Mesothelial cell of epicardium (in vitro differentiated cells): ENCODE measurements around the gene ZNF664. TPM values are rescaled to one million over a fixed set of nuclear protein-coding genes. Genes with fewer than 3 reads are reported as not detected.

Source experiments
- DNase-seq, 2 experiments: peaks; one replicate each; pipeline ENCODE4 v3.0.0; 2021; ENCODE audit warnings: low spot score in 2 of 2; ENCODE audit not compliant: unreplicated experiment in 2 of 2
- H3K27ac Mint-ChIP-seq: 2 replicates; pipeline ENCODE4 v1.8.0; 2021; ENCODE audit warnings: mixed read lengths
- H3K27me3 Mint-ChIP-seq: 2 replicates; pipeline ENCODE4 v1.8.0; 2021; ENCODE audit warnings: low read depth, mixed read lengths
- H3K36me3 Mint-ChIP-seq: 2 replicates; pipeline ENCODE4 v1.8.0; 2021; ENCODE audit warnings: mixed read lengths
- H3K4me1 Mint-ChIP-seq: 2 replicates; pipeline ENCODE4 v1.8.0; 2021; ENCODE audit warnings: mixed read lengths
- H3K4me3 Mint-ChIP-seq: 2 replicates; pipeline ENCODE4 v1.8.0; 2021; ENCODE audit warnings: mild to moderate bottlenecking, moderate library complexity, mixed read lengths
- H3K9me3 Mint-ChIP-seq: 2 replicates; pipeline ENCODE4 v1.8.0; 2021; ENCODE audit warnings: mixed read lengths
- CTCF ChIP-seq: fragments of 200-600 bp; sonication (generic); IDR thresholded peaks from one replicate; pipeline ENCODE4 v1.5.0; 2021; ENCODE audit warnings: antibody characterized with exemption; ENCODE audit not compliant: unreplicated experiment
- total RNA-seq: library from RNA; stranded (reverse); gene quantifications from 3 replicates; pipeline ENCODE4 v1.2.1, GENCODE V29; 2021

The ZNF664 gene
- 112 to 122 TPM (median 116 TPM) in 3 replicates for total RNA-seq

- Mint-ChIP-seq H3K27me3 (no peaks in the 10 kb centered on the region), H3K36me3 (peaks cover 10% of the 10 kb centered on the region), H3K27ac (peak within 1 kb of the TSS; percentile 98)
Measured at GRCh38 chr12:123972457-123973401, at the start of gene ZNF664, which contains the start of gene CCDC92. Gene ZNF664, plus strand, starts transcription at chr12:123973215. Its CDS starts 38,930 bp downstream, at chr12:124012145. Gene CCDC92, minus strand, starts transcription at chr12:123972831. Its CDS starts 28,526 bp downstream, at chr12:123944305.

GRCh38 chr12:123923927-123924326 lies 49.1 kb upstream of the ZNF664 start:
- Mint-ChIP-seq H3K4me3 (no peak overlapping the region), H3K36me3 (no peaks in the 10 kb centered on the region), H3K27me3 (no peaks in the 10 kb centered on the region), H3K9me3 (peaks cover 3% of the 10 kb centered on the region), H3K4me1 (no peaks in the 10 kb centered on the region), H3K27ac (no peak overlapping the region)
- no peak for TF ChIP-seq CTCF
- no peak for DNase-seq

More at GRCh38 chr12:123972457-123973401, at the start of gene ZNF664, which contains the start of gene CCDC92:
- peak within 1 kb of the TSS; percentile 96 for H3K4me3 Mint-ChIP-seq
- no peaks in the 10 kb centered on the region for H3K9me3 Mint-ChIP-seq
- peaks cover 42% of the 10 kb centered on the region for H3K4me1 Mint-ChIP-seq
- DNase-seq = peak; percentile 98
- no peak for TF ChIP-seq CTCF

- Mint-ChIP-seq H3K36me3 (no peaks in the 10 kb centered on the region), H3K4me3 (no peak overlapping the region), H3K27me3 (no peaks in the 10 kb centered on the region), H3K4me1 (no peaks in the 10 kb centered on the region), H3K27ac (no peak overlapping the region), H3K9me3 (peaks cover 7% of the 10 kb centered on the region)
- DNase-seq = no peak
- no peak for TF ChIP-seq CTCF
Measured at GRCh38 chr12:123924539-123924938, 48.5 kb upstream of the ZNF664 start.

GRCh38 chr12:123928274-123928865 lies 44.6 kb upstream of the ZNF664 start:
- H3K4me3 Mint-ChIP-seq = no peak overlapping the region
- H3K4me1 Mint-ChIP-seq = no peaks in the 10 kb centered on the region
- H3K27me3 Mint-ChIP-seq = no peaks in the 10 kb centered on the region
- no peak overlapping the region for H3K27ac Mint-ChIP-seq
- peaks cover 20% of the 10 kb centered on the region for H3K36me3 Mint-ChIP-seq
- H3K9me3 Mint-ChIP-seq = peaks cover 20% of the 10 kb centered on the region
- TF ChIP-seq CTCF = no peak
- DNase-seq = no peak

- no peak for TF ChIP-seq CTCF
- Mint-ChIP-seq H3K27me3 (no peaks in the 10 kb centered on the region), H3K4me1 (no peaks in the 10 kb centered on the region), H3K27ac (no peak overlapping the region), H3K36me3 (peaks cover 24% of the 10 kb centered on the region), H3K4me3 (no peak overlapping the region), H3K9me3 (peaks cover 20% of the 10 kb centered on the region)
- DNase-seq = no peak
Measured at GRCh38 chr12:123928897-123929296, 44.1 kb upstream of the ZNF664 start.
